Endothelial cell of umbilical vein (primary cell): ENCODE results near the gene NKX2-8. TPM values are rescaled to one million over a fixed set of nuclear protein-coding genes. Genes with fewer than 3 reads are reported as not detected.

ENCODE experiments used
- BruUV-seq: library from RNA; stranded (reverse); fragments of 400-500 nt; replicated peaks from 2 replicates; lab custom pipeline; 2021; lab: Mats Ljungman, UMichigan
- CTCF ChIA-PET: fragments of 300-600, 350-600 bp; sonication (Branson Sonifier 250); formaldehyde crosslinking; loops from one replicate; lab custom pipeline; 2021; ENCODE audit warnings: antibody characterized with exemption, inconsistent platforms; lab: Charles Lee
- POLR2A ChIA-PET: fragments of 300-600, 350-600 bp; sonication (Branson Sonifier 250); formaldehyde crosslinking; loops from one replicate; lab custom pipeline; 2021; ENCODE audit warnings: antibody characterized with exemption, inconsistent platforms; lab: Charles Lee
- DNase-seq: peaks from one replicate; pipeline ENCODE4 v3.0.0-alpha.2; 2011; ENCODE audit warnings: low read depth, low spot score
- FAIRE-seq: peaks from 2 replicates; lab custom pipeline; 2011; peaks lifted over from hg19 to GRCh38; lab: Jason Lieb, UNC
- H2AFZ ChIP-seq: 2 replicates; pipeline ENCODE4 v1.6.0; 2012; ENCODE audit warnings: low read depth, low read length, control low read depth, inconsistent platforms
- H3K27ac ChIP-seq: 2 replicates; pipeline ENCODE4 v1.5.1; 2011; ENCODE audit warnings: low read depth, mild to moderate bottlenecking, control low read depth, low read length, moderate library complexity; ENCODE audit not compliant: insufficient read depth
- H3K27me3 ChIP-seq, 2 experiments: 2 replicates each; pipeline versions ENCODE4 v1.6.0 to v1.6.1; 2011; ENCODE audit warnings: low read length in 2 of 2, mixed read lengths in 1 of 2; ENCODE audit not compliant: control insufficient read depth in 2 of 2, insufficient read depth in 2 of 2
- H3K36me3 ChIP-seq, 2 experiments: 2 replicates in 1 of 2; 3 replicates in 1 of 2; pipeline ENCODE4 v1.5.1; 2011; ENCODE audit warnings: low read length in 2 of 2, mild to moderate bottlenecking in 1 of 2, moderate library complexity in 1 of 2; ENCODE audit not compliant: control insufficient read depth in 2 of 2, insufficient read depth in 2 of 2; ENCODE audit errors: extremely low read depth in 1 of 2
- H3K4me1 ChIP-seq: 3 replicates; pipeline ENCODE4 v1.5.1; 2011; ENCODE audit warnings: mild to moderate bottlenecking, low read length; ENCODE audit not compliant: control insufficient read depth, insufficient read depth; ENCODE audit errors: extremely low read depth
- H3K4me2 ChIP-seq: 2 replicates; pipeline ENCODE4 v1.6.1; 2011; ENCODE audit warnings: low read length, control low read depth, mixed read lengths; ENCODE audit not compliant: insufficient read depth
- H3K4me3 ChIP-seq, 3 experiments: fragments of 200-600 bp in 1 of 3; sonication (generic), shearing (Covaris generic) in 1 of 3; replicated peaks in 1 of 3; 2 replicates each; pipeline ENCODE4 v1.5.1; 2011 to 2016; ENCODE audit warnings: control low read depth in 3 of 3, low read length in 3 of 3, mild to moderate bottlenecking in 2 of 3, inconsistent platforms in 1 of 3, low read depth in 1 of 3, moderate library complexity in 1 of 3; ENCODE audit not compliant: insufficient read depth in 1 of 3
- H3K79me2 ChIP-seq: 2 replicates; pipeline ENCODE4 v1.6.0; 2012; ENCODE audit warnings: low read length, inconsistent platforms; ENCODE audit not compliant: control insufficient read depth, insufficient read depth
- H3K9ac ChIP-seq: replicated peaks from 2 replicates; pipeline ENCODE3; 2011; ENCODE audit warnings: low read length, control low read depth; ENCODE audit not compliant: insufficient read depth; ENCODE audit errors: extremely low read depth
- H3K9me1 ChIP-seq: replicated peaks from 3 replicates; pipeline ENCODE4 v1.6.0; 2011; ENCODE audit warnings: mild to moderate bottlenecking, low read length; ENCODE audit not compliant: control insufficient read depth, insufficient read depth; ENCODE audit errors: extremely low read depth
- H3K9me3 ChIP-seq: replicated peaks from 2 replicates; pipeline ENCODE4 v1.5.1; 2012; ENCODE audit warnings: low read length, inconsistent platforms; ENCODE audit not compliant: control insufficient read depth, insufficient read depth
- H4K20me1 ChIP-seq: replicated peaks from 2 replicates; pipeline ENCODE3; 2011; ENCODE audit warnings: mild to moderate bottlenecking, low read length; ENCODE audit not compliant: control insufficient read depth, insufficient read depth; ENCODE audit errors: extremely low read depth
- CTCF ChIP-seq, 2 donors: IDR thresholded peaks; 1 replicate in 1 of 2; 2 replicates in 1 of 2; pipeline ENCODE4 v1.5.1; 2011; ENCODE audit warnings: low read length in 2 of 2, mild to moderate bottlenecking in 2 of 2, moderate library complexity in 2 of 2, control low read depth in 1 of 2, inconsistent platforms in 1 of 2, low read depth in 1 of 2; ENCODE audit not compliant: insufficient read depth in 1 of 2; ENCODE audit errors: extremely low read depth in 1 of 2
- EZH2 ChIP-seq: IDR thresholded peaks from 2 replicates; pipeline ENCODE4 v1.6.1; 2012; ENCODE audit warnings: borderline replicate concordance, low read depth, mild to moderate bottlenecking, moderate library complexity, low read length, inconsistent platforms; ENCODE audit not compliant: severe bottlenecking
- FOS ChIP-seq: IDR thresholded peaks from 2 replicates; pipeline ENCODE4 v1.6.1; 2011; ENCODE audit warnings: mild to moderate bottlenecking, low read length, moderate library complexity, borderline replicate concordance; ENCODE audit not compliant: insufficient read depth
- GATA2 ChIP-seq: IDR thresholded peaks from 2 replicates; pipeline ENCODE4 v1.7.0; 2011; ENCODE audit warnings: low read depth, mild to moderate bottlenecking, moderate library complexity, mixed read lengths, low read length; ENCODE audit not compliant: insufficient read length, insufficient read depth
- JUN ChIP-seq: IDR thresholded peaks from 2 replicates; pipeline ENCODE4 v1.6.1; 2011; ENCODE audit warnings: borderline replicate concordance, low read depth; ENCODE audit not compliant: insufficient read length, insufficient read depth
- MAX ChIP-seq: IDR thresholded peaks from 2 replicates; pipeline ENCODE4 v1.6.1; 2011; ENCODE audit not compliant: insufficient read depth, insufficient read length
- MYC ChIP-seq: IDR thresholded peaks from one replicate; pipeline ENCODE4 v1.6.1; 2011; ENCODE audit warnings: mild to moderate bottlenecking, low read depth, low read length
- POLR2A ChIP-seq: IDR thresholded peaks from 2 replicates; pipeline ENCODE4 v1.6.1; 2012; ENCODE audit warnings: low read depth, mild to moderate bottlenecking, control low read depth, low read length
- POLR2AphosphoS5 ChIP-seq: IDR thresholded peaks from 2 replicates; pipeline ENCODE4 v1.6.1; 2012; ENCODE audit warnings: low read depth, mild to moderate bottlenecking, control low read depth, low read length, moderate library complexity; ENCODE audit not compliant: insufficient read depth
- dilution Hi-C: fragments of 300-500 bp; cut with MboI; formaldehyde crosslinking; loops from one replicate; pipeline ENCODE4 v1.15.0; 2019; ENCODE audit warnings: low sequenced_read_pairs; ENCODE audit not compliant: extremely low pct_ligation_motif_present
- intact Hi-C: fragments of 100-400 bp; cut with micrococcal nuclease; formaldehyde crosslinking; loops from one replicate; pipeline ENCODE4 v1.10.0; 2022
- polyA plus RNA-seq, 4 experiments: library from polyadenylated mRNA; depleted of rRNA in 3 of 4; stranded (reverse) in 3 of 4; unstranded in 1 of 4; fragments of >200 nt; gene quantifications; 2 replicates each; pipeline versions ENCODE4 v1.2.1 to v1.2.3, GENCODE V29; 2011 to 2012; ENCODE audit warnings: missing spikeins in 1 of 4
- total RNA-seq: library from RNA; stranded (reverse); gene quantifications from 2 replicates; pipeline ENCODE4 v1.2.3, GENCODE V29; 2021

Gene NKX2-8
- total and polyA plus RNA-seq, 2 donors (not counting 3 experiments of a cell fraction or from before 2014, with no cell fraction given): not detected

GRCh38 chr14:36618641-36619040 is 36.2 kb upstream of the NKX2-8 start:
- no peak for TF ChIP-seq MYC
- TF ChIP-seq JUN: no peak
- TF ChIP-seq GATA2: no peak
- TF ChIP-seq CTCF (IDR thresholded peaks at IDR 0.05; ENCODE audit: extremely low read depth in 1 of 2, insufficient read depth in 1 of 2, low read depth in 1 of 2, low read length in 2 of 2): no peak
- no peak for TF ChIP-seq POLR2A
- no peak for TF ChIP-seq FOS
- TF ChIP-seq POLR2AphosphoS5: no peak
- no peak for TF ChIP-seq MAX
- TF ChIP-seq EZH2: no peak
- DNase-seq: no peak
- BruUV-seq: no TSS peak

More at GRCh38 chr14:36618641-36619040, 36.2 kb upstream of the NKX2-8 start:
- POLR2A ChIA-PET: no interaction called here
- Histone ChIP-seq H3K9me1 (no peaks in the 10 kb centered on the region), H3K79me2 (no peaks in the 10 kb centered on the region), H3K9me3 (no peaks in the 10 kb centered on the region), H3K27me3 (peaks cover 0 to 2% of the 10 kb centered on the region in 2 experiments), H4K20me1 (no peaks in the 10 kb centered on the region), H3K4me3 (no peak overlapping the region), H3K9ac (no peak overlapping the region), H2AFZ (no peak overlapping the region), H3K27ac (no peak overlapping the region), H3K4me2 (no peak overlapping the region), H3K36me3 (no peaks in the 10 kb centered on the region), H3K4me1 (no peaks in the 10 kb centered on the region)
- no peak for FAIRE-seq
- CTCF ChIA-PET: no interaction called here
- dilution Hi-C loops (no loop called here), intact Hi-C loops (no loop called here)
